ENCODE results near the gene RTP3.
"Not testable (repeated sequence)": the region's sequence is repeated elsewhere in the genome, so short reads cannot be mapped to it uniquely, and the experiment has no call there.

The RTP3 gene

DNA sequence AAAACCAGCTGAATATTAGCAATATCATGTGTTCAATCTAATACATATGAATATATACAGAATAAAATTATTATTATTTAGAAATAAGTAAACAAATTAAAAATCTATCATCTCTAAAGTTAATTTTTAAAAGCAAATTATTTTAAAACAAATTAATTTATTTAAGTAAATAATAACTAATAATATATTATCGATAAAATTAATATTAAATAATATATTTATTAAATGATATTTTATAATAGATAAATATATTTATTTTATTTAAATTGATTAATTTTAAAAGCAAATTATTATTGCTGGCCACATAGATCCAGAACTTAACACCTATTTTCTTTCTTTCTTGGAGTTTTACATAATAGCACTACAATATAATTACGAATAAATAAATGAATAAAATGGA lies 22.2 kb downstream of the RTP3 start:
- DNase-seq (ENCODE audit: low spot score) = no peak

DNA sequence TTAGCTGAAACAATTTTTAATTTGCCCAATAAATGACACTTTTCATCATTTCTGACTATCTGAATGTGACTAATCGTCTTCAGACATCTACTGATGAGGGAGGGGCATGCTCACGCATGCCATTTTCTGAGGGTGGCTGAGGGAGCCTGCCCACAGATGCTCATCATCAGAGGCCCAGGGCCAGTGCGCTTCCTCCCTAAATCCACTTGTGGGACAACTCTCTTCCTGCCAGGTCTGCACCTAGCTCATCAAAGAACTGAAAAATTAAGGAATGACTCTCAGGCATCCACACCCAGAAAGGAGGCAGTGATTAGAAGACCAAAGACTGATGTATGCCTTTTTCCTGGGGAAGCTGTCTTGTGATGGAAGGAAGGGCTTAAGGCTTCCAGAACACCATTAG lies 22.8 kb downstream of the RTP3 start:
- DNase-seq (ENCODE audit: low spot score) = no peak

DNA sequence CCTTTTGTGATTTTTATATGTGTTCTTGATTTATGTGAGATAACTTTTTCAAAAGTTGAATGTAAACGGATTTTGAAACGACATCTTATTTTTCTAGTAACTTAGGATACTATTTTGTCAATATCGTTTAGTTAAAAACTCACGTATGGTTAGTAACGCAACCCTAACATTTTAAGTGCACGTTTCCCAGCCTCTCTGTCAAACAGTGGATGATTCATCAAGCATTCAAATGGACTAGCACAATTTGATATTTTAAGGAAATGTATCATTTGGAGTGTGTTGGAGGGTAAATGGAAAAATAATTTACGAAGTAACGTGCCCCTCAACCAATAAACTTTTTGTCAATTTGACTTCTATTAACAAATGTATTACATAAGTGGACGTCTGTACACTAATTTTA lies 23.3 kb downstream of the RTP3 start:
- DNase-seq (ENCODE audit: low spot score) = no peak

DNA sequence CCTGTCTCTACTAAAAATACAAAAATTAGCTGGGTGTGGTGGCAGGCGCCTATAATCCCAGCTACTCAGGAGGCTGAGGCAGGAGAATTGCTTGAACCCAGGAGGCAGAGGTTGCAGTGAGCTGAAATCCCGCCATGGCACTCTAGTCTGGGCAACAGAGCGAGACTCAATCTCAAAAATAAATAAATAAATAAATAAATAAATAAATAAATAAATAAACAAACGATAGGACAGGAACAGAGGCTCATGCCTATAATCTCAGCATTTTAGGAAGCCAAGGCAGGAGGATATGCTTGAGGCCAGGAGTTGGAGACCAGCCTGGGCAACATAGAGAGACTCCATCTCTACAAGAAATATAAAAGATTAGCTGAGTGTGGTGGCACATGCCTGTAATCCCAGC lies 24.4 kb downstream of the RTP3 start:
- DNase-seq (ENCODE audit: low spot score) = not testable (repeated sequence)

DNA sequence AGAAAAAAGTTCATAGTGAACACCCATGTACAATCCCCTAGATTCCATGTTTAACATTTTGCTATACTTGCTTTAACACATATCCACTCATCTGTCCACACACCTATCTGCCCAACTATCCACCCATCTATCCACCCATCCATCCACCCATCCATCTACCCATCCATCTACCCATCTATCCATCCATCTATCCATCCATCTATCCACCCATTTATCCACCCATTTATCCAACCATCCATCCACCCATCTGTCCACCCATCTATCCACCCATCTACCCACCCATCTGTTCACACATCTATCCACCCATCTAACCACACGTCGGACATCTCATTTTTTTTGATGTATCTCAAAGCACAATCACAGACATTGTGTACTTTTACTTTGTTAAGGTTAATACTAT lies 25.8 kb downstream of the RTP3 start:
- no peak for DNase-seq (ENCODE audit: low spot score)

DNA sequence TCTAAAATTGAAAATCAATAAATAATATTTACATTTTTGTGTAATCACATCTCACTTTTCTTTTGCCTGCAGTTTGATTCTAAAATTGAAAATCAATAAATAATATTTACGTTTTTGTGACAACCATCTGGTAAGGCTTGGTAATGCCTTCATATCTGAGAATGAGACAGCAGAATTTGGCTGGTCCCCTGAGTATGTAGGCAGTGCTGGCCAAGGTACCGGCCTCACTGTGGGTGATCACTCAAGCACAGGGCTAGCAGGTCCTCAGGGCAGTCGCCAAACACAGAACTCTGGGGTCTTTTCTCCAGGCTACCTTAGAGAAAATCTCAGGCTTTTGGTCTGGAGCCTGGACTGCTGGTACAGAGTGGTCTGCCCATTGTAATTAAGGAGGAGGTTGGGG lies 26.2 kb downstream of the RTP3 start:
- DNase-seq (ENCODE audit: low spot score) = peak; percentile 39

DNA sequence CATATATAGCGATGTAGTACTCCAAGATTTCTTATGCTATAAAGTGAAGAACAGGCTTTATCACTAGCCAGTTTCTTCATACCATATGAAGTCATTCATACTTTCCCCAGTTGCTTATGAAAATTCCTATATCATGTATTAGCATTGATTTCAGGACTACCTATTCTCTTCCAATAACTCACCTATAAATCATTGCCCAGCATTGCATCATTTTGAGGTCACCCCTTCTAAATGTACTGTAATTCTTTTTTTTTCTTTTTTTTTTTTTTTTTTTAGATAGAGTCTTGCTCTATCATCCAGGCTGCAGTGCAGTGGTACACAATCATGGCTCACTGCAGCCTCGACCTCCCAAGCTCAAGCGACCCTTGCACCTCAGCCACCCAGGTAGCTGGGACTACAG lies 27.1 kb downstream of the RTP3 start:
- no peak for DNase-seq (ENCODE audit: low spot score)

DNA sequence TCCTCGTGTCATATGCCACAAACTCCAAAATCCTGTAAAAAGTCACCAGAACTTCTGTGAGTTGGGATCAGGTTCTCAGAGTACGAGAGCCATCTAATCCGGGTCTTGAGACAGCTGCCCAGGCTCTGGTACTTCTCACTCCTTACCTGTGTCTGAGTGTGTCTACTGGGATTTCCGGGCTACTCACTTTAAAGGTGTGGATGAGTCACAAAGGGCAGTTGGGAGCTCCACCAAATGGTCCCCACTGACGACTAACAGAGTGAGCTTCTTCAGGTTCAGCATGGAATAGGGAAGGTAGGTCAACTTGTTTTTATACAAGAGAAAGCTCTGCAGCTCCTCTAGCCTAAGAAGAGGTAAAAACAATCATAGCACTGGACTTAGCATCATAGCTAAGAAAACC lies 29.5 kb downstream of the RTP3 start:
- DNase-seq (ENCODE audit: low spot score) = no peak

DNA sequence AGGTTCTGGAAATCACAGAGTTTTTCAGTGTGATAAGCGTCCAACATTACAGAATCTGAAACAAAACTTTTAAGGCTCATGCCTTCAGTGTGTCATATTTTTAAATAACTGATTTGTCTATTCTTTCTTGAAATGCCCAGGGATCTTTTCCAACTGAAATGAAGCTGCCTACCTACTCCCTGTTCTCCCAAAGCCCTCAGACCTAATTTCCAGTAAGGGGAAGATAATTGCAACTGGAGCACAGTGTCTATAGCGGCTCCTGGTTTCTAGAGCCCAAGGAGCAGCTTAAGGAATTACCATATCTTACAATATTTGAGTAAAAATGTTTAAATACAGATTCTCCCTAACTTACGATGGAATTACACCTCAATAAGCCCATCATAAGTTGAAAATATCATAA lies 35.3 kb downstream of the RTP3 start:
- DNase-seq (ENCODE audit: low spot score) = no peak

DNA sequence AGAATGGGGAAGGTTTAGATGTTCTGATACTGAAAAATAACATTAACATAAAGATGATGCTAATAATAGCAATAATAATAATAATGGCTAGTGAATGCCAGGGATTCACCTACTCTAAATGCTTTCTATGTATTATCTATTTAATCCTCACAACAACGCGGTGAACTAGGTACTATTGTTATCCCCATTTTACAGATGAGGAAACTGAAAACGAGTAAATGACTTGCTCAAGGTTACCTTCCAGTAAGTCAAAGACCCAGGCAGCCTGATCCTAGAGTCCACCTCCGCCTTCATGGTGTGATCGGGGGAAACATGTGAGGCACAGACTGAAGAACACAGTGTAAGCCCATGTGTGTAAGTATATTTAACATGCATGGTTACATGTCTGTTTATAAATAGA lies 38.0 kb downstream of the RTP3 start:
- DNase-seq (ENCODE audit: low spot score) = no peak

DNA sequence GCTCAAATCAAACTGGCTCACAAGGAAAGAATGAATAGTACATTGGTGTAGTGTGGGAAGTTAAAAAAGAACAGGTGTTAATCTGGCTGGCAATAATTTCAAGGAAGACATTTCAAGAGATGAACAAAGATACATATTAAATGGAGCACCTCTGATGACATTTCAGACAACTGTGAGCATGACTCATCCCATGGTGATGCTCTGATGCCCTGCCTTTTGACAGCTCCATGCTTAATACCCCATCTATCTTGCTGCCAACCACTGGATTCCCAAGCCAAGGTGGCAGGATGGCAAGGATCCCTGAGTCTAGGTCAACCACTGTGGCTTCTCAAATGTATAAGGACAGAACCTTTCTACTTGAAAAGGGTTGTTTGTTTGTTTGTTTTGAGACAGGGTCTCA lies 39.0 kb downstream of the RTP3 start:
- no peak for DNase-seq (ENCODE audit: low spot score)

DNA sequence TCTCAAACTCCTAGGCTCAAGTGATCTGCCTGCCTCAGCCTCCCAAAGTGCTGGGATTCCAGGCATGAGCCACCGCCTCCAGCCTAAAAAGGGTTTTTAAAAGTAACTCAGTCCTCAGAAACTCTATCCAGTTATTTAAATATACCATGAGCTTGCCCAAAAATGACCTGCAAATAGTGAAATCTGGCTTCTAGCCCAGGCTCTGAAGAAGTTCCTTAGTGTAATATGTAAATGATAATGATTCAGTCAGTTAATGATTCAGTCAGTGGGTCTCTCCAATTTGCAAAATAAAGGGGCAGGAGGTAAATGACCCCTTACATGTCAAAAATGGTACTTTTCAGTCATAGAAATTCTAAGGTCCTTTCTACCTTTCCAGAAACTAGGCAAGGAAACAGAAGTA lies 39.5 kb downstream of the RTP3 start:
- no peak for DNase-seq (ENCODE audit: low spot score)

DNA sequence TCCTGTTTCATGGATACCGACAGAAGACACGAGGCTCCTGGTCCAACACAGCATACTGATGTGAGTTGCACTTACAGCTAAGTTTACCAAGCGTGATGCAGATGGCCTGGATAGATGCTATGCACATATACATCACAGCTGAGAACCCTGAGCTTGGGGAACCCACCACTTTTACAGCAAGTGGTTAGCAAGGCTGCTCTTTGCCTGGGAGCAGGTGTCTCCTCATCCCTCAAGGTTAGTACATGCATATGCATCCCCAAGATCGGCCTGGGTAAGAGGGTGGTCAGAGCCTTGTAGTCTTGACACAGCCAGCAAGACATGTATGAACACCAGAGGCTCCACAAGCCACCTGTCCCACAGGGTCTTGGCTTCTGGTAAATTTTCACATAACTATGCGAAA lies 40.0 kb downstream of the RTP3 start:
- no peak for DNase-seq (ENCODE audit: low spot score)

DNA sequence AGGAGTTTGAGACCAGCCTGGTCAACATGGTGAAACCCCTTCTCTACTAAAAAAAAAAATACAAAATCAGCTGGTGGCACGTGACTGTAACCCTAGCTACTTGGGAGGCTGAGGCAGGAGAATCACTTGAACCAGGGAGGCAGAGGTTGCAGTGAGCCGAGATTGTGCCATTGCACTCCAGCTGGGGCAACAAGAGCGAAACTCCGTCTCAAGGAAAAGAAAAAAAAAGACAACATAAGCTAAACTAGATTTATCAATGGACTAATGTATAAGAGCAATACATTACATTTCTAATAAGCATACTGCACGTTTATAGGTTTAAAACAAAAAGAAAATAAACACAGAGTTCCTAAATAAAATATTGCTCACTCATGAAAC lies 40.6 kb downstream of the RTP3 start:
- DNase-seq (ENCODE audit: low spot score) = not testable (repeated sequence)

DNA sequence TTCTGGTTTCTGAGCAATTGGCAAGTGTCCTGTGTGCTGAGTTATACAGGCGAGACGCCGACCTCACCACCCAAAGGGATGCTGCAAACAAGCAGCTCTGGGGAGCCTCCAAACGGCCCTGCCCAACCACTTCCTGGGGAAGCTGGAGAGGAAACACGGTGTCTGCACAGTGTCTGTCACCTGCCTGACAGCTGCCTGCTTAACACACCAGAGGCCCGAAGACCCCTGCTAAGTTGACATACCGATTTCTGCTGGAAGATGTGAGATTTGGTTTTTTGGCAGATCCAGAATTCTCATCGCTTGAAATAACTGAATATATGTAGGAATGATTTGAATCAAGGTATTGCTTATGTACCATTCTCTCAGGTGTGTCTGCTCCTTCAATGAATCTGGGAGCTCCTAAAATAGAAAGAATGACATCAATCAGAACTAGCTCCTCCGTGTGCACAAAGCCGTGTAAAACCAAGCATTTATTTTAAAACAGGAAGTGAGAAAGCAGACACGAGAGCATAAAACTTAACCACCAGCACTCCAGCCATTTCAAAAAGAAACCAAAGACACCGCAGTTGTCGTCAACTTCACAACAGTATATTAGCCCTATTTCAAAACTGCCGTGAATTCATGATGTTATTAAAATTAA lies 41.1 kb downstream of the RTP3 start:
- no peak for DNase-seq (ENCODE audit: low spot score)

DNA sequence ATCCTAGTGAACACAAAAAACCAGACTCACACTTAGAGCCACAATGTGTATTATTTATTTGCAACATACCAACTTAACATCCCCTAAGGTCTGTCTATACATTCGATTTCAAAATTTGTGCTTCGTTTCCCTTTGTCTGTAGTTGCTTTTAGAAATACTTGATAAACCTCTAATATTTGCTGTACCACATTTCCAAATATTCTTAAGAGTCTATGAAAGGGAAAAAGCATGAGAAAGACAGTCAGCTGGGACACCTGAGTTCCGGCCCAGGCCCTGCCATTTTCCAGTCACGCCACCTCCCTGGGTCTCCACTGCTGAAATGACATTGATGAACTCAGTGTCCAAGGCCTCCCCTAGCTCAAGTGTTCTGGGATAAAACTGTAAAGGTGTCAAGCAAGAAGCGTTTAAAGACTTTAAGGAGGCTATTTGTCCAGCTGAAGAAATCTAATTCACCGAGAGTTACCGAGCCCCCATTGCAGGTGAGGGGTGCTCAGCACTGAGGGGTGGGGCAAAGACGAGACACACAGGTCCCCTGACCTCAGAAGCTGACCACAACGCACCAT lies 41.7 kb downstream of the RTP3 start:
- DNase-seq (ENCODE audit: low spot score) = no peak

DNA sequence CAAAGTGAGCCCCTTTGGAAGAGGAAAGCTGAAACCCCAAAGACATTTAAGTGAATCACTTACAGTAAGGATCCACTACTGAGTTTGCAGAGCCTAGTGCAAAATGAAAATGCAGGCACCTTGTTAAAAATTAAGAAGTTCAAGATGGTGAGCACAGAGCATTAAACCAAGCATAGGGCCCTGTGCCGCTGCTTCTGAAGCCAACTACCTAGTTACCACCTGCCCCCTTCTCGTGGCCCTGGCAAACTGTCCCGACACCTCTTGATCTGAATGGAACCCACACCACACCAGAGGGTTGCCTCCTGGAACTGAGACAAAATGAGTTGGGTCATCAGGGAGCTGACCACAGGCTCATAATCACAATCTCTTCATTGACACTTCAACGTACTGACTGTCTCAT lies 42.8 kb downstream of the RTP3 start:
- no peak for DNase-seq (ENCODE audit: low spot score)

DNA sequence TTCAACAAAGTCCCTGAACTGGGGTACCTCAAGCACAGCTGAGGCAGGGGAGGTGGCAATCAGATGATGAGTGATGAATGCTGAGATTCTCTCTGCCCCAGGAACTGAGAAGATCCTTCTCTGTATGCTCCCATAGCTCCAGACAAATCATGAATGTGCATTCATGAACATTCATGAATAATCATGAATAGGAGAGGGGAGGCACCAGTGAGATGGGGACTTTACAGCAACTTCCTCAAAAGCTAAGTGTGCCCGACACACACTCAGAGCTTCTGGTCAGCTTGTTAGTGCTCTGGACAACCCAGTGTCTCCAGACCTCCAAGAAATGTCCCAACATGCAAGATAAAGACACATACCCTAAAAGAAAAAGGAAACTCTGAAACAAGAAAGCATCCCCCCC lies 44.1 kb downstream of the RTP3 start:
- DNase-seq (ENCODE audit: low spot score) = no peak

DNA sequence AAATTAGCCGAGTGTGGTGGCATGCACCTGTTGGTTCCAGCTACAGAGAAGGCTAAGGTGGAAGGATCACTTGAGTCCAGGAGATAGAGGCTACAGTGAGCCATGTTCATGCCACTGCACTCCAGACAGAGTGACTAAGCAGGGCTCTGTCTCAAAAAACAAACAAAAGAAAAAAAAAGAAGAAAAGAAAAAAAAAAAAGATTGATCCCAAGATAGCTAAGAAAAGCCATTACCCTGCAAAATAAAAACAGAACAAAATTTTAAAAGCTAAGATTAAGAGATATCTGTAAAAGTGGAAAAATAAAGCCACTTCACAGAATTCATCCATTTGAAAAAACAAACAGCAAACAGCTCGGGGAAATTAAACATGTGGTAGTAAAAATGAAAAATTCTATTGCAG lies 44.6 kb downstream of the RTP3 start:
- no peak for DNase-seq (ENCODE audit: low spot score)

DNA sequence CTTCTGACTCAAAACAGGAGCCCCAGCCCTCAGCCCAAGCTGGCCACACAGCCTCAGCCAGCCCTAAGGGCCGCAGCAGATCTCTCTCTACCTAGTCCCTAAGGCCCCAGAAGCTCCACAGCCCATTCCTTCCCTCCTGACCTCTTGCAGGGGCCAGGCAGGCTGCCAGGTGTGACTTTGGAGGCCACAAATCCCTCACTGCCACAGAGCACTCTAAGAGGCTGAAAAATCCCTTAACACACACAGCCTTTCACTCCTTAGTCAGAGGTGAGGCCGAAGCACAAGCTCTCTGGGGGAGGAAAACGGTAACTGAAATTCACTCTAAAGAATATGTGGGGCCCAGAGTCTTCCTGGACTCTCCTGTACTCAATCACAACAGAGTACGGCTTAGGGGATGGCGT lies 45.0 kb downstream of the RTP3 start:
- no peak for DNase-seq (ENCODE audit: low spot score)

DNA sequence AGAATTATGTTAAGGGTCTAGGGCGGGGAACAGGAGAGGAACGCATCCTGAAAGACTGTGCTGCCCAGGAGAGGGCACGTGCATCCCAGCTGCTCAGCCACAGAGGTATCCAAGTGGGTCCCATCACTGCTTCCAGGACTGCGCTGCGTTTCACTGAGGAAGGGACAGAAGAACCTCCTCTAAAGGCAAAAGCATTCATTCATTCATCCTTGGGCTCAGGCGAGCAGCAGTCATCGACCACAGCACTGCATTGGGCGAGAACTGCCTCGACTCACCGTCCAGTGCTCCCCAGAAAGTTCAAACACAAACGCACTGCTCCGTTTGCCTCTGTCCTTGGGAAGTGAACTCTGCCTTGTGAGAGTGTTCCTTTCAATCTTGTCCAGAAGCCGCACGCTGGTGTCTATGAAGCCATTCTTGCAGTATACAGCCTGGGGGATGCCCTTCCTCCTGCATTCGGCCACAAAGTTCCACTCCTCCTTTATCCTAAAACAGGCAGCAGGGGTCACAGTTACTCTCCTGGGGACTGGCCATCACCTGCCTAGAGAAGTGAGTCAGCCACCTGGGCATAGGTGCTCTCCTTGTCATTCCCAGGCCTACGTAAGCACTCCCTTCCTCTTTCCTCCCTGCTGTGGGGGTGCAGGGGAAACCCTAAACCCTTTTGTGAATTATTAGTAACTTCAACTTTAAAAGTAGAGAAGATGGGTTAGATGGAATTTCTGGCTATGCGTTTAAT lies 47.2 kb downstream of the RTP3 start:
- DNase-seq (ENCODE audit: low spot score) = no peak

DNA sequence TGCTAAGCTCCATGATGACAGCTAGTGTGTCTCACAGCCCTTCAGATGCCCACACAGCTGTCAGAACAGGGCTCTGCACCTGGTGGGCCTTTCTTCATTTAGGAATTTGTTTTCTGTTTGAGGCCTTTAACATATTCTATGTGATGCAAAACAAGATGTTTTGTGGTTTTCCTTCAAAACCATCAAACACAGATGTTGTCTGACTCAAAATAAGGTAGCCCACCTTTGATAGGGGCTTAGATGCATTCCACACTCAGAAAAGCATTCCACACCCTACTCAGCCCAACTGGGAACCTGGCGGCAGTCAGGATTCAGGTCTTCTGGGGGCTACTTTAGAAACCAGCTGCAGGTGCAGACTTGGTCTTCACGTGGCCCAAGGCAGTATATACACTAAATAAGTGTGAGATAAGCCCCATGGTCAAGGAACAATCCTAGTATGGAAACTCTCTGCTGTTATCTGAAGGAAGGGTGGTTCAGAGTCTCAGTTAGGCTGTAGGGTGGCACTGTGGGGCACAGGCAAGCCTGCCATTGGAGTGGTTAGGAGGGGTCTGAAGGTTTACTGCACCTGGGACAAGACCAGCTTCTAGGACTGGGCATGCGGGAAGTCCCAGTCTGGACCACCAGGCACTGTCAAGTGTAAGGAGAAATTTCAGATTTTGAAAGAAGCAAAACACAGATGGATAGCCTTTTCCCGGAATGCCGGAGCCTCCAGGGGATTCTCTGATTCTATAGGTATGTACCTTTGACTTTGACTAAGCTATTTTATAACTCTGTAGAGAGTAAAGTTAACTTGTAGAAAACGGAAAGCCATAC lies 48.2 kb downstream of the RTP3 start:
- DNase-seq (ENCODE audit: low spot score) = no peak

DNA sequence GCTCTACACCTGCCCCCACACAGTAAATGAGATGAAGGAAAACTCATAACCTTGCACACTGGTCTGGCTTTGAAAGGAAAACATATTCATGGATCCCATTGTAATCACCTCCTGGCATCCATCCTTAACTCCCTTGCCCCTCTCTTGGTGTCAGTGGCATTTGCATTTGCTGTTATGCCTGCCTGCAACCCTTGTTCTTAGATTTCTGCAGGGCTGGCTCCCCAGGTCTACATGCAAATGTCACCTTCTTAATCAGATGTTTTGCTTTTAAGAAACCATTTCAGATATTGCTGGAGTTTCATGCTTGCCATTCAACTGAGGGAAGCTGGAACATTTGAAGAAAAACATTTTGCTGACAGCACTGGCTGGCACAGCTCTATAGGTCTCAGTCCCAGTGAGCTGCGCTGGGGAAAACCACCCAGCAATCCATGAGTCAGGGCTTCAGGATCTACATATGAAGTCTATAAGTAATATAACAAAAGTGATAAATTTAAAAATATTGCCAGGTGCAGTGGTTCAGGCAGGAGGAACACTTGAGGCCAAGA lies 49.2 kb downstream of the RTP3 start:
- DNase-seq (ENCODE audit: low spot score) = no peak
